ENCODE results near the gene PTK6.
A peak's percentile ranks its signal among the peaks of the same experiment; 100 is the strongest.

The PTK6 gene

DNA sequence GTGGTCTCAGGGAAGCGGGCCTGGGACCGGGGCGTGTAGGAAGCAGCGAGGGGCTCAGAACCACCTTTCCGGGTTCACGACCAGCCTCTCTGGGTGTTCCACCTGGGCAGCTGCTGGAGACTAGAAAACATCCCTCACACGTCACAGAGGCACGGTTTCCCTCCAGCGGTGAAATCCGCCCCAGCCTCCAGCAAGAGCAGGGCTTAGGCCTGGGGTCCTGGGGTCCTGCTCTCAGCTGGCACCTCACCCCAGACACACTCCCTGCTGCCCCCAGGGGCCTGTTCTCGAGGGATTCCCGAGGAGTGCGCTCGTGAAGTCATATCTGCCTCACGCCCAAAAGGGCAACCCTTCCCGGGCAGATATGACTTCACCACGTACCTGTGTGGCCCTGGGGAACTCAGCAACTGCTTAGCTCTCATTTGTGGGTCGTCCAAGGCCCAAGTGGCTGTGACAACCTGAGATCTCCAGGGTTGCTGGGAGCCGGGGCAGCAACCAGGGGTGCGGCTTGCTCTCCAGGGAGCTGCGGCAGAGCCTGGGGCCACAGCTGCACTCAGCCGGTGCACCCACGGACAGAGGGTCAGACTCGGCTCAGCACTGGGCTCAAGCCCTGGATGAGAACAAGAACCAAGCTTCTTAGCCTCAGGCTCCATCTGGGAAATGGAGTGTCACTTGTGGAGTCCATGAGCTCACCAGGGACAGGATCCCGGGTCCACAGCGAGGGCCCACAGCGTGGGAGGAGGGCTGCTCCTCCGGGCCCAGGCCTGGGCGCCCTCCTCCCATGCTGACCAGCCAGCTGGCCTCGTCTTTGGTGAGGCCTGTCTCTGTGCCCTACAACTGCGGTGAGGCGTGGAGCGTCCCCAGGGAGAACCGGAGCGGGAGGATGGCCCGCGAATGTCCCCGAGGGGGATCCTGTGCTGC is 17.4 kb upstream of the PTK6 start:
- H3K27ac Mint-ChIP-seq, result no peak overlapping the region
- H3K4me1 Mint-ChIP-seq (ENCODE audit: low read depth), result peaks cover 12% of the 10 kb centered on the region
- no peaks in the 10 kb centered on the region for H3K36me3 Mint-ChIP-seq (ENCODE audit: low read depth)
- no peaks in the 10 kb centered on the region for H3K9me3 Mint-ChIP-seq
- no peak overlapping the region for H3K4me3 Mint-ChIP-seq
- H3K27me3 Mint-ChIP-seq, result peaks cover 3% of the 10 kb centered on the region

DNA sequence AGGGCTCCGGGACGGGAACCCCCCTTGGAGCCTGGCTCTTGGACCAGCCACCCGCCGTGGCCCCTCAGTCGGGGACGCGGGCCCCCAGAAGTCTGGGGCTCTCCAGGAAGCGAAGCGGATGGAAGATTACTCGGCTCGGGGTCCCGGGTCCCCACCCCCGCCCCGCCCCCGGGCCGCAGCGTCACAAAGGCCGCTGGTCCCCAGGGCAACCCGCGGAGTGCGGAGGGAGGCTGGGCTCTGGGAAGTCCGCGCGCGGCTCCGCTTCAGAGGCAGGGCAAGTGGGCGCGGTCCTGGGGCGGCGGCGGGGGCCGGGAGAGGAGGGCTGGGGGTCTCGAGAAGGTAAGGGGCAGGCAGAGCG is 16.7 kb upstream of the PTK6 start, which contains the start of gene FNDC11:
Gene FNDC11 (plus strand): TSS at position 227 of the 358 bp plus-strand sequence. CDS start 1,505 bp downstream, outside the sequence.
- Mint-ChIP-seq H3K27me3 (peaks cover 3% of the 10 kb centered on the region), H3K27ac (peak within 1 kb of the TSS; percentile 40), H3K36me3 (ENCODE audit: low read depth) (no peaks in the 10 kb centered on the region), H3K4me3 (peak within 1 kb of the TSS; percentile 43), H3K4me1 (ENCODE audit: low read depth) (peaks cover 12% of the 10 kb centered on the region), H3K9me3 (no peaks in the 10 kb centered on the region)

DNA sequence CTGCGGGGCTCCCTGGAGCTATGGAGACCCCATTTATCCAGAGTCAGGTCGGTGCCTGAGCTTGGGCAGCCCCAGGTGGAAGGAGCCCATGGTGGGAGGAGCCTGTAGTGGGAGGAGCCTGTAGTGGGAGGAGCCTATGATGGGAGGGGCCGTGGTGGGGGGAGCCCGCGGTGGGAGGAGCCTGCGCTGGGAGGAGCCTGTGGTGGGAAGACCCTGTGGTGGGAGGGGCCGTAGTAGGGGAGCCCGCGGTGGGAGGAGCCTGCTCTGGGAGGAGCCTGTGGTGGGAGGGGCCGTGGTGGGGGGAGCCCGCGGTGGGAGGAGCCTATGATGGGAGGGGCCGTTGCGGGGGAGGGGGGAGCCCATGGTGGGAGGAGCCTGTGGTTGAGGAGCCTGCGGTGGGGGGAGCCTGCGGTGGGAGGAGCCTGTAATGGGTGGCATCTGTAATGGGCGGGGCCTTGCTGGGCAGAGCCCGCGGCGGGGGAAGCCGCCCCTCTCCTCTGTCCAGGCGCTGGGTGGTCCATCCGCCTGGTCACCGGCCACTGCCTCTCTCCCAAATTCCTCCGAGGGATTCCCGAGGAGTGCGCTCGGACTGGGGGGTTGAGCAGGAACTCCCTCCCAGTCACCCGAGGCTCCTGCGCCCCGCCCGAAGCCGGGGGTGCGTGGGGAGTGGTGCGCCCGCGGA is 16.2 kb upstream of the PTK6 start:
- Mint-ChIP-seq H3K27ac (no peak overlapping the region), H3K4me1 (ENCODE audit: low read depth) (peaks cover 12% of the 10 kb centered on the region), H3K9me3 (no peaks in the 10 kb centered on the region), H3K27me3 (peaks cover 3% of the 10 kb centered on the region), H3K36me3 (ENCODE audit: low read depth) (no peaks in the 10 kb centered on the region), H3K4me3 (peak overlapping the region; percentile 43)

DNA sequence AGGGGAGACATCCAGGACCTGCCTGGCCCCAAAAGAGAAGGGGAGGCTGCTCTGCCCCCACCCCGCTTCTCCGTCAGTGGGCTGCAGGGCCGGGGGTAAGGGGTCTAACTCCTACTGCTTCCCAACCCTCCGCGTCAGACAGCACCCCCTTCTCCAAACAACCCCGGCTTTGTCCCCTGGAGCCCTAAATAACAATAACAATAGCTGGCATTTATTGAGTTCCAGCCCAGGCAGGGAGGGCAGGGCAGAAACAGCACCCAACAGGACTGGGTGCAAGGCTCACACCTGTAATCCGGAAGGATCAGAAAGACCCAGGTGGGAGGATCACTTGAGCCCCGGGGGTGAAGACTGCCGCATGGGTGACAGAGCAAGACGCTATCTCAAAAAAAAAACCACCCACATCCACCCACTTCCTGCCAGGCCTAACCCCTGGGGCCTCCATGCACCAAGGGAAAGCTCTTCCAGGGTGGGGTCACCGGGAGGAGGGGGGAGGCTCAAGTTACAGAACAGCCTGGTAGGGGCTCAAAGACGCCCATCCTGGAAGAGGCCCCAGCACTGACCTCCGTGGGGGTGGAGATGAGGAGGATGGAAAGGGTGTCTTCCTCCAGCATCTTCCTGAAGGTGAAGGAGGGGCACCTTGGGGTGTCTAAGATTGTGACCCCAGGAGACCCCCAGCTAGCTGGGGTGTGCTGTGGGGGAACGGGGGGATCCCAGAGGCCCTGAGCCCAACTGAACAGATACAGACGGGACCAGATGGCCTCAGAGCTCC is 15.5 kb upstream of the PTK6 start:
- H3K36me3 Mint-ChIP-seq (ENCODE audit: low read depth), result no peaks in the 10 kb centered on the region
- H3K4me3 Mint-ChIP-seq, result peak overlapping the region; percentile 43
- H3K4me1 Mint-ChIP-seq (ENCODE audit: low read depth), result peaks cover 12% of the 10 kb centered on the region
- H3K9me3 Mint-ChIP-seq, result no peaks in the 10 kb centered on the region
- H3K27ac Mint-ChIP-seq, result peak overlapping the region; percentile 40
- H3K27me3 Mint-ChIP-seq, result peaks cover 3% of the 10 kb centered on the region

DNA sequence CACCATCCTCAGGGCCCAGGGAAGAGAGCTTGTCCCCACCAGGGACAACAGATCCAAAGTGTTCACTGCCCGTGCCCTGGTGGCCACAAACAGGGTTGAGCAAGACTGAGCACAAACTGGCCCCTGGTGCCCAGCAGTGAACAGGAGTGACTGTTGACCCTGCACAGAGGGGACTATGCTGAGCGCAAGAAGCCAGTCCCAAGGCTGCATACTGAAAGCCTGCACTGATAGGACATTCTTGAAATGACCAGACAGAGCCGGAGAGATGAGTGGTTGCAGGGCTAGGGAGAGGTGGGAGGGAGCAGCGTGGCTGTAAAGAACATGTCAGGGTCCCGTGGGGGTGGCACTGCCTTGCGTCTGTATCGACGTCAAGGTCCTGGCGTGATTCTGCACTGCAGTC is 13.9 kb upstream of the PTK6 start:
- H3K27me3 Mint-ChIP-seq, result peaks cover 3% of the 10 kb centered on the region
- H3K9me3 Mint-ChIP-seq, result no peaks in the 10 kb centered on the region
- no peak overlapping the region for H3K27ac Mint-ChIP-seq
- H3K36me3 Mint-ChIP-seq (ENCODE audit: low read depth), result no peaks in the 10 kb centered on the region
- no peak overlapping the region for H3K4me3 Mint-ChIP-seq
- peaks cover 12% of the 10 kb centered on the region for H3K4me1 Mint-ChIP-seq (ENCODE audit: low read depth)

DNA sequence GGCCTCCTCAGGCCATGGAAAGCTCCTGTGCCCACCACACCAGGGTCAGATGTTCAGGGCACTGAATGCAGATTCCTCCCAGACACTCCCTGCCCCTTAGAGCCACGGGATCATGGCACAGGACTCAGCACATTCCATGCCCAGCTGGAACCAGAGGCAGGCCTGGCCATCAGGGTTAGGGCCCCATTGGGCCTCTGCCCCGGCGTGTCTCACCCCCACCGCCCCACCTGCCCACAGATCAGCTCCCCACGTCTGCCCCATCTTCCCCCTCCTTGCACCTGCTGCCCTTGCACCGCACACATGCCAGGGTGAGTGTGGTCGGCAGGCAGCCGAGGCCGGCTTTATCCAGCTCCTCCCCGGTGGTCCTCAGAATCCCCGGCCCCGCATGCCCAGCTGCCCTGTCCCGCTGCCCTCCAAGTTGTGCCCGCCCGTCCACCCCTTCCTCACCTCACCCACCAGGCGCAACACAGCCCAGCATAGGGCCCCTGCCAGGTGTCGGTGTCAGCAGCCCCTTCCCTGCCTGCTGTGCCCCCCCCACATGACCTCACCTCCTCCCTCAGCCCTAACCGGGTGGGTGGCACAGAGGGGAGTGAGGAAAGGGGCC is 12.6 kb upstream of the PTK6 start:
- Mint-ChIP-seq H3K4me3 (no peak overlapping the region), H3K27me3 (peaks cover 3% of the 10 kb centered on the region), H3K36me3 (ENCODE audit: low read depth) (no peaks in the 10 kb centered on the region), H3K9me3 (no peaks in the 10 kb centered on the region), H3K4me1 (ENCODE audit: low read depth) (peaks cover 12% of the 10 kb centered on the region), H3K27ac (no peak overlapping the region)

DNA sequence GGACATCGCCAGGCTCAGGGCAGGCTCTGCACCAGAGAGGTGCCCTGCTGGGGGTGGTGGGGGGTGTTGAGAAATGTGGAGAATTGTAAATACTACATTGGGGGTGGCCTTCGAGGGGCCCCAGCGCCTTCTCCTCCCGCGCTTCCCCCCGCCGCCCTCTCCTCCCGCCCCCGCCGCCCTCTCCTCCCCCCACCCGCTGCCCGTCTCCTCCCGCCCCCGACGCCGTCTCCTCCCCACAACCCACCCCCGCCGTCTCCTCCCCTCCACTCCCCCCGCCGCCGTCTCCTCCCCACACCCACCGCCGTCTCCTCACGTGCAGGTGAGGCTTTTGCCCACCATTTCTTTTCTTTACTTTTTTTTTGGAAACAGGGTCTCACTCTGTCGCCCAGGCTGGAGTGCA is 11.8 kb upstream of the PTK6 start:
- no peaks in the 10 kb centered on the region for H3K36me3 Mint-ChIP-seq (ENCODE audit: low read depth)
- no peaks in the 10 kb centered on the region for H3K9me3 Mint-ChIP-seq
- H3K4me1 Mint-ChIP-seq (ENCODE audit: low read depth), result peaks cover 12% of the 10 kb centered on the region
- no peak overlapping the region for H3K27ac Mint-ChIP-seq
- H3K27me3 Mint-ChIP-seq, result peaks cover 3% of the 10 kb centered on the region
- no peak overlapping the region for H3K4me3 Mint-ChIP-seq

DNA sequence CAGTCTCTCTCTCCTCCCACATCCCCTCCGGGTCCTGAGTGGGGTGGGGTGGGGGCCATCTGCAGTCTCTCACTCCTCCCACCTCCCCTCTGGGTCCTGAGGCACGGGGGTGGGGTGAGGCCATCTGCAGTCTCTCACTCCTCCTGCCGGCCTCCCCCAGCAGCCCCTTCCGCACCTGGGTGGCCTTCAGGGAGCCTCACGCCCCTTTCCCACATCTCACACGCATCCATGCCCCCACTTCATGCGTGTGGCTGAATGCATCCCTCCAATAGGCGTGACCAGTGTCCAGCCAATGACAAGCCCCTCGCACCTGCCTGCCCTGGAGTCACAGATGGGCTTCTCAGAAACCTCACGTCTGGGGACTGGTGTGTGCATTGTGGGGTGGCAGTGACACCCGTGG is 11.4 kb upstream of the PTK6 start:
- no peak overlapping the region for H3K27ac Mint-ChIP-seq
- H3K9me3 Mint-ChIP-seq, result no peaks in the 10 kb centered on the region
- H3K27me3 Mint-ChIP-seq, result peaks cover 3% of the 10 kb centered on the region
- no peak overlapping the region for H3K4me3 Mint-ChIP-seq
- H3K36me3 Mint-ChIP-seq (ENCODE audit: low read depth), result no peaks in the 10 kb centered on the region
- peaks cover 12% of the 10 kb centered on the region for H3K4me1 Mint-ChIP-seq (ENCODE audit: low read depth)

DNA sequence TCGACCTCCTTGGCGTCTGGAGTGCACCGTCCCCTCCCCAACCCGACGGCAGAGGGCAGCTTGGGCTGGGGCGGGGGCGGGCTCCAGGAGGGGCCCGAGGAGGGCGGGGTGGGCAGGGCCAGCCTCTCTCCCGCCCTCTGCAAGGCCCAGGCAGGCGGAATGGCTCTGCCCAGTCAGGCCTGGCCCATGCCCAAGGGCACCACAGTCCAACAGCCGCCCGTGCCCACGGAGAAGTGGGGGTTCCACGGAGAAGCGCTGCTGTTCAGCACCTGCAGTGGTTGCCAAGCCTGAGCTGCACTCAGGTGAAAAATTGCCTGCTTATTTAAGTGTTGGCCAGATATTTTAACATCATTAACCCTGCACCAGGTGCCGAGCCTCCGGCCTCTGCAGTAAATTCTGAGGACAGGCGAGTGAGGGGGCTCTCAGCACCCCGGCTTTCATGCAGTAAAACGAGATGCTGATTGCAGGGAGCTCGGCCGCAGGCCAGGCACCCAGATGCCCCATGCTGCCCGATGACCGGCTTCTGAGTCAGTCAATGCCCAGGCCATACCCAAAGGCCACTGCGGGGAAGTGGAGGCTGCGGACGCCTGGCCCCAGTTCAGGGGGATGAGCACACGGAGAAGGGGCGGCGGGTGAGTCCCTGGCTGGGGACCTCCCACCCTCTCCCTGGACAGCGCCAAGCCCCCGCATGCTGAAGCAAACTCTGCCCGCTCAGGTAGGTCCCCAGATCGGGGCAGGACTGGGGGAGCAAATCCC is 10.7 kb upstream of the PTK6 start, which contains the start of gene SRMS:
Gene SRMS (minus strand): TSS at position 25 of the 756 bp plus-strand sequence. CDS start 286 bp downstream, outside the sequence.
- H3K9me3 Mint-ChIP-seq, result no peaks in the 10 kb centered on the region
- peaks cover 3% of the 10 kb centered on the region for H3K27me3 Mint-ChIP-seq
- no peaks in the 10 kb centered on the region for H3K36me3 Mint-ChIP-seq (ENCODE audit: low read depth)
- no peak within 1 kb of the TSS for H3K27ac Mint-ChIP-seq
- peaks cover 9% of the 10 kb centered on the region for H3K4me1 Mint-ChIP-seq (ENCODE audit: low read depth)
- no peak within 1 kb of the TSS for H3K4me3 Mint-ChIP-seq

DNA sequence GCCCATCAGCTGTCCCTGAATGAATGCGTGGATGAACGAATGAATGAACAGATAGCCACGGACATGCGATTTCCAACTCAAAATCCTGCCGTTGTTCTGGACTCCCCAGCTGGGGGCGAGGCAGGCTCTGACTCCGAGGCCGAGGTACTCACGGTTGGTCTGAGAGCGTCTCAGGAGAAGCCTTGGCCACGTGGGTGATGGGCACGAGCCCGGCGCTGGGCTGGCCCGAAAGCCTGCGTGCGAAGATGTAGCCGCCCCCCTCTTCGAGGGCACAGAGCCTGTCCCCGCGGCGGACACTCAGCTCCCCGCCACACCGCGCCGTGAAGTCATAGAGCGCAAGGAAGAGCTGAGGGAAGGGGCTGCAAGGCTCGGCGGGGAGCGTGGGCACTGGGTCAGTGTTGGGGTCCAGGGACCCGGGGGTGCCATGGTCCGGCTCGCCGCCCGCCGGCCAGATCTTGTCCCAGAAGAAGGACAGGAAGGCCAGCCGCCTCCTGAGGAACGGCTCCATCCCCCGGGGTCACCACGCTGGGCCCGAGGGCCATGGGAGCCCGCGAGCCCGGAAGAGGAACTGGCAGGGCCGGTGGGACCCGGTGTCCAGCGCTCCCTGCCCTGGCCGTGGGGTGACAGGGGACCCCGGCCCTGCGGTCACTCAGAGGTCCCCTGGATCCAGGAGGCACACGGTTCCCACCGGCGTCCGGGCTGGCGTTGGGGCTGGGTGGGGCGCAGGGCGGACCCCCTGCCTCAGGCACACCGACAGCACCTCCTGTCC is 10.0 kb upstream of the PTK6 start:
- peaks cover 3% of the 10 kb centered on the region for H3K27me3 Mint-ChIP-seq
- H3K36me3 Mint-ChIP-seq (ENCODE audit: low read depth), result no peaks in the 10 kb centered on the region
- H3K4me1 Mint-ChIP-seq (ENCODE audit: low read depth), result peaks cover under 1% of the 10 kb centered on the region
- no peak overlapping the region for H3K27ac Mint-ChIP-seq
- H3K9me3 Mint-ChIP-seq, result no peaks in the 10 kb centered on the region
- H3K4me3 Mint-ChIP-seq, result no peak overlapping the region

DNA sequence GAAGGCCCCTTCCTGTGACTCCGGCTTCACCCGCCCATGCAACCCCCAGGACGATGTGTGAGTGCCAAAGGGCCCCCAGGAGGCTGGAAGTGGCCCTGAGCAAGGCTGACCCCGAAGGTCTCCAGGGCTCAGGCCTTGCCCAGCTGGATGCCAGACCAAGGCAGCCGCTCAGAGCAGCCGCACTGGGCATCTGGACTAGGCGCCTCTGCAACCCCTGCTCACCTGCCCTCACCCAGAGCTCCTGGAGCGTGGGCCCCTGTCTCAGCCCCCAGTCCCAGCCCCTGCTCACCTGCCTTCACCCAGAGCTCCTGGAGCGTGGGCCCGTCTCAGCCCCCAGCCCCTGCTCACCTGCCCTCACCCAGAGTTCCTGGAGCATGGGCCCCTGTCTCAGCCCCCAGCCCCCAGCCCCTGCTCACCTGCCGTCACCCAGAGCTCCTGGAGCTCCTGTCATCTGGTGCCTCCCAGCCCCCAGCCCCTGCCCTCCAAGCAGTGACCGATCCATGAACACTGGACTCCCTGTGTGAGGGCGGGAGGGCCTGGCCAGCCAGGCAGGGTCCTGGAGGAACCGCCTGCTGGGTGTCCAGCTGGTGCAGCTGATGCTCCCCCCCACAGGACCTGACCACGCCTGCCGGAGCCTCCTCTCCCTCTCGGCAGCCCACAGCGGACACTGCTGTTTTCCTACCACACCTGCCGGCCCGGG is 9.2 kb upstream of the PTK6 start:
- Mint-ChIP-seq H3K9me3 (no peaks in the 10 kb centered on the region), H3K27me3 (peaks cover 3% of the 10 kb centered on the region), H3K4me3 (no peak overlapping the region)

DNA sequence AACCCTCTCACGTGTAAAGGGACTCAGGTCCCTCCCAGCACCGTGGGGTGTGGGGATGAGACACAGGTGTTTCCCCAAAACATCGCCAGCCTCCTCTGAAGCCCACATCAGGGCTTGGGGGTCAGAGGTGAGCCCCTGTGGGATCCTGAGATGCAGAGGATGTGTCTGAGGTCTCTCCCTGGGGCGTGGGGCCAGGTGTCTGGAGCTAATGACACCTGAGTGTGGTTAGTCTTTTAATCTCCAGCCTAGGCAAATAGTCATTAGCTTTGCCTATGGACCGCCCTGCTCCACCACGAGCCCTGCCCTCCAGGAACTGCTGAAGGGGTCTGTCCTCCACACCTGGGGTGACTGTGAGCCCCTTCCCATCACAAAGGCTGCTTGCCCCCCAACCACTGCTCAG is 8.6 kb upstream of the PTK6 start:
- Mint-ChIP-seq H3K4me1 (ENCODE audit: low read depth) (no peaks in the 10 kb centered on the region), H3K27ac (no peak overlapping the region), H3K9me3 (no peaks in the 10 kb centered on the region), H3K4me3 (no peak overlapping the region), H3K27me3 (no peaks in the 10 kb centered on the region), H3K36me3 (ENCODE audit: low read depth) (no peaks in the 10 kb centered on the region)

More for the DNA sequence above, 9.2 kb upstream of the PTK6 start:
- no peaks in the 10 kb centered on the region for H3K4me1 Mint-ChIP-seq (ENCODE audit: low read depth)
- H3K27ac Mint-ChIP-seq, result no peak overlapping the region
- H3K36me3 Mint-ChIP-seq (ENCODE audit: low read depth), result no peaks in the 10 kb centered on the region

DNA sequence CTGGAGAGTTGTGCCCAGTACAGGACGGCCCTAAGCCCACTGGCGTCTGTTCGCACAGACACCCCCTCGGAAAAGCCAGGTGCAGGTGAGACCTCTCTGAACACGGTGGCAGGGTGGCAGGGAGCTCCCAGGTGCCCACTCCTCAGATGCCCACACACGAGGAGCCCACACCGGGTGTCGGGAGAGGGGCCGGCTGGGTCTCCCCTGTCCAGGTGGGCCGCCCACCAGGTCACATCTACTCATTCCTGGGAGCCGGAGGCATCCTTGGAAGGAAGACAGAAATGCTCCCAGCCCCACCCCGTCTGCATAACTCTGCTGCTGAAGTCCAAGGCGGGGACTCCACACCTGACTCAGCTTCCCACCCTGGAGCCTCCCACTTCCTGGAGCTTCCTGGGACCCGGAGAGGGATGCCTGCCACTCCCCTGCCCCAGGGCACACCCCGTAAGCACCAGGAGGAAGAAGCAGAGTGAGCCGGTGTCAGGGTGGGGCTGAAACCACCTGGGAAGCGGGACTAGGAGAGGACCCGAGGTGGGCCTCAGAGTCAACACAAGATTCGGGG is 7.9 kb upstream of the PTK6 start:
- no peak overlapping the region for H3K27ac Mint-ChIP-seq
- no peak overlapping the region for H3K4me3 Mint-ChIP-seq

More for the DNA sequence above, 7.9 kb upstream of the PTK6 start:
- Mint-ChIP-seq H3K4me1 (ENCODE audit: low read depth) (no peaks in the 10 kb centered on the region), H3K36me3 (ENCODE audit: low read depth) (no peaks in the 10 kb centered on the region), H3K27me3 (no peaks in the 10 kb centered on the region), H3K9me3 (no peaks in the 10 kb centered on the region)

Data from stimulated activated naive CD8-positive, alpha-beta T cell treated with anti-CD3 and anti-CD28 coated beads, Interleukin-15, Interleukin-2, amounts not matched to agents 100 ng/mL and 50 ng/mL, for 24 hours (primary cell).